Omental fat pad (tissue), 4 donors: ENCODE measurements around the gene ZSCAN5A. TPM values are rescaled to one million over a fixed set of nuclear protein-coding genes. Genes with fewer than 3 reads are reported as not detected.
"Not testable (repeated sequence)": the region's sequence is repeated elsewhere in the genome, so short reads cannot be mapped to it uniquely, and the experiment has no call there.

Source experiments
- ATAC-seq: fragments of 150-250 bp; one replicate; pipeline ENCODE4 v1.9.1; 2016; ENCODE audit warnings: mild to moderate bottlenecking, moderate library complexity; ENCODE audit not compliant: low FRiP score
- DNase-seq: peaks from one replicate; pipeline ENCODE4 v3.0.0-alpha.2; 2019; ENCODE audit warnings: low spot score
- CTCF ChIP-seq, 3 donors: fragments of 450-650 bp; IDR thresholded peaks; one replicate each; pipeline ENCODE4 v1.5.1; 2016 to 2017; ENCODE audit warnings: antibody characterized with exemption in 3 of 3, mild to moderate bottlenecking in 3 of 3, moderate library complexity in 2 of 3
- total RNA-seq, 4 donors: library from RNA; depleted of rRNA; stranded (reverse); fragments of >200 nt; gene quantifications; one replicate each; pipeline ENCODE4 v1.1.0, GENCODE V29; 2016

Gene ZSCAN5A
- total RNA-seq, 4 donors from 2014 or later = 5.9 to 10.3 (median 8.2) TPM

- ATAC-seq (no peak), DNase-seq (no peak)
- TF ChIP-seq CTCF (IDR thresholded peaks at IDR 0.05) = no peak
These were observed 112.7 kb downstream of the ZSCAN5A start, which contains the start of gene ZSCAN5C for GRCh38 chr19:56201973-56202372. Gene ZSCAN5C, plus strand, starts transcription at chr19:56202273. Its CDS starts 3,641 bp downstream, at chr19:56205914.

- no peak for TF ChIP-seq CTCF (IDR thresholded peaks at IDR 0.05)
- no peak for DNase-seq
- ATAC-seq = no peak
These were observed 115.0 kb downstream of the ZSCAN5A start for GRCh38 chr19:56199687-56200086.

- ATAC-seq, DNase-seq: not testable (repeated sequence)
These were observed 117.0 kb downstream of the ZSCAN5A start, which contains the start of gene ZSCAN5B for GRCh38 chr19:56197646-56198045. Gene ZSCAN5B, minus strand, starts transcription at chr19:56197783. Its CDS starts 4,731 bp downstream, at chr19:56193052.

- DNase-seq (no peak), ATAC-seq (no peak)
- no peak for TF ChIP-seq CTCF (IDR thresholded peaks at IDR 0.05)
These were observed 120.5 kb downstream of the ZSCAN5A start for GRCh38 chr19:56193981-56194640.

GRCh38 chr19:56191711-56192110 lies 122.9 kb downstream of the ZSCAN5A start:
- no peak for TF ChIP-seq CTCF (IDR thresholded peaks at IDR 0.05)
- DNase-seq = no peak
- ATAC-seq = no peak

- DNase-seq (no peak), ATAC-seq (no peak)
- no peak for TF ChIP-seq CTCF (IDR thresholded peaks at IDR 0.05)
These were observed 123.5 kb downstream of the ZSCAN5A start for GRCh38 chr19:56191115-56191514.

GRCh38 chr19:56189785-56190184 lies 124.9 kb downstream of the ZSCAN5A start:
- ATAC-seq (no peak), DNase-seq (no peak)
- TF ChIP-seq CTCF (IDR thresholded peaks at IDR 0.05) = no peak
